Loucy (cell line): ENCODE results near the gene SCFD2.
"Not testable (repeated sequence)": the region's sequence is repeated elsewhere in the genome, so short reads cannot be mapped to it uniquely, and the experiment has no call there.

Experiments
- H2AFZ ChIP-seq: fragments of 200-600 bp; sonication (generic); 2 replicates; pipeline ENCODE4 v1.6.0; 2016; ENCODE audit warnings: antibody characterized with exemption, mild to moderate bottlenecking, low read length, moderate library complexity
- H3F3A ChIP-seq: fragments of 200-600 bp; 2 replicates; pipeline ENCODE4 v1.6.0; 2016; ENCODE audit warnings: antibody characterized with exemption, low read depth, mild to moderate bottlenecking
- H3K27me3 ChIP-seq: fragments of 200-600 bp; sonication (generic); 2 replicates; pipeline ENCODE4 v1.6.1; 2014; ENCODE audit warnings: low read length, mild to moderate bottlenecking; ENCODE audit not compliant: insufficient read depth, poor library complexity, severe bottlenecking
- H3K36me3 ChIP-seq: fragments of 200-600 bp; sonication (generic); 2 replicates; pipeline ENCODE4 v1.6.1; 2016; ENCODE audit warnings: low read length; ENCODE audit not compliant: insufficient read depth
- H3K4me1 ChIP-seq: fragments of 200-600 bp; sonication (generic); 2 replicates; pipeline ENCODE4 v1.5.1; 2014; ENCODE audit warnings: low read length, mild to moderate bottlenecking; ENCODE audit not compliant: insufficient read depth, poor library complexity, severe bottlenecking
- H3K4me2 ChIP-seq: fragments of 200-600 bp; sonication (generic); 2 replicates; pipeline ENCODE4 v1.6.0; 2014; ENCODE audit warnings: antibody characterized with exemption, low read length, low read depth, mild to moderate bottlenecking; ENCODE audit not compliant: poor library complexity, severe bottlenecking
- H3K4me3 ChIP-seq: fragments of 200-600 bp; sonication (generic); 2 replicates; pipeline ENCODE4 v1.5.1; 2014; ENCODE audit warnings: low read length, mild to moderate bottlenecking, mixed read lengths; ENCODE audit not compliant: poor library complexity, severe bottlenecking
- H3K79me2 ChIP-seq: fragments of 200-600 bp; sonication (generic); 2 replicates; pipeline ENCODE4 v1.6.1; 2014; ENCODE audit warnings: low read length; ENCODE audit not compliant: insufficient read depth
- H3K9ac ChIP-seq: fragments of 200-600 bp; sonication (generic); 2 replicates; pipeline ENCODE4 v1.6.0; 2014; ENCODE audit warnings: mild to moderate bottlenecking, low read depth, low read length, moderate library complexity; ENCODE audit not compliant: poor library complexity, severe bottlenecking
- H3K9me2 ChIP-seq: fragments of 200-600 bp; sonication (generic); replicated peaks from 2 replicates; pipeline ENCODE4 v1.6.1; 2016; ENCODE audit warnings: low read depth, low read length, mixed read lengths
- H3K9me3 ChIP-seq: fragments of 200-600 bp; sonication (generic); 2 replicates; pipeline ENCODE4 v1.6.1; 2014; ENCODE audit warnings: mild to moderate bottlenecking, antibody characterized with exemption, low read length, low read depth; ENCODE audit not compliant: insufficient read depth
- H4K20me1 ChIP-seq: fragments of 200-600 bp; sonication (generic); 2 replicates; pipeline ENCODE4 v1.6.0; 2014; ENCODE audit warnings: antibody characterized with exemption, low read length, mild to moderate bottlenecking; ENCODE audit not compliant: insufficient read depth, poor library complexity, severe bottlenecking
- CTCF ChIP-seq: fragments of 200-600 bp; sonication (generic); conservative IDR thresholded peaks from 2 replicates; pipeline ENCODE4 v1.5.1; 2014; ENCODE audit warnings: mild to moderate bottlenecking, antibody characterized with exemption, low read length
- EZH2phosphoT487 ChIP-seq: fragments of 200-600 bp; IDR thresholded peaks from 2 replicates; pipeline ENCODE4 v1.6.1; 2018; ENCODE audit warnings: antibody characterized with exemption, mild to moderate bottlenecking, moderate library complexity, borderline replicate concordance

Gene SCFD2

GRCh38 chr4:52836678-52837077 is 529.2 kb downstream of the SCFD2 start:
- Histone ChIP-seq H3F3A (no peaks in the 10 kb centered on the region), H3K4me2 (no peak overlapping the region), H3K4me3 (no peak overlapping the region), H3K9ac (no peak overlapping the region), H3K4me1 (no peaks in the 10 kb centered on the region), H3K36me3 (no peaks in the 10 kb centered on the region), H3K9me3 (no peaks in the 10 kb centered on the region), H3K9me2 (no peaks in the 10 kb centered on the region), H3K27me3 (no peaks in the 10 kb centered on the region), H3K79me2 (no peaks in the 10 kb centered on the region), H4K20me1 (no peaks in the 10 kb centered on the region), H2AFZ (no peak overlapping the region)
- TF ChIP-seq CTCF (no peak), EZH2phosphoT487 (no peak)

- Histone ChIP-seq H4K20me1 (no peaks in the 10 kb centered on the region), H3K79me2 (no peaks in the 10 kb centered on the region), H3K27me3 (no peaks in the 10 kb centered on the region), H3K36me3 (no peaks in the 10 kb centered on the region), H2AFZ (no peak overlapping the region), H3K9ac (no peak overlapping the region), H3K4me3 (no peak overlapping the region), H3F3A (no peaks in the 10 kb centered on the region), H3K9me3 (no peaks in the 10 kb centered on the region), H3K4me1 (no peaks in the 10 kb centered on the region), H3K4me2 (no peak overlapping the region), H3K9me2 (no peaks in the 10 kb centered on the region)
- TF ChIP-seq EZH2phosphoT487 (no peak), CTCF (no peak)
Observed at GRCh38 chr4:52836120-52836519, 529.7 kb downstream of the SCFD2 start.

- H3K27me3 ChIP-seq, H3K9ac ChIP-seq: not testable (repeated sequence)
Observed at GRCh38 chr4:52834641-52835456, 531.0 kb downstream of the SCFD2 start.

More at GRCh38 chr4:52834641-52835456, 531.0 kb downstream of the SCFD2 start:
- not testable (repeated sequence) for H3K9me2 ChIP-seq, H3K36me3 ChIP-seq, H2AFZ ChIP-seq, H3K79me2 ChIP-seq, H3K9me3 ChIP-seq, H3K4me2 ChIP-seq, H4K20me1 ChIP-seq, H3K4me3 ChIP-seq, H3K4me1 ChIP-seq, H3F3A ChIP-seq
